Ecto neural progenitor cell (in vitro differentiated cells): ENCODE results near the gene TMEM178A.
"Not testable (repeated sequence)": the region's sequence is repeated elsewhere in the genome, so short reads cannot be mapped to it uniquely, and the experiment has no call there.

Source experiments
- DNase-seq: peaks from one replicate; pipeline ENCODE4 v3.0.0-alpha.2; 2018; ENCODE audit warnings: low spot score

TMEM178A gene

DNA sequence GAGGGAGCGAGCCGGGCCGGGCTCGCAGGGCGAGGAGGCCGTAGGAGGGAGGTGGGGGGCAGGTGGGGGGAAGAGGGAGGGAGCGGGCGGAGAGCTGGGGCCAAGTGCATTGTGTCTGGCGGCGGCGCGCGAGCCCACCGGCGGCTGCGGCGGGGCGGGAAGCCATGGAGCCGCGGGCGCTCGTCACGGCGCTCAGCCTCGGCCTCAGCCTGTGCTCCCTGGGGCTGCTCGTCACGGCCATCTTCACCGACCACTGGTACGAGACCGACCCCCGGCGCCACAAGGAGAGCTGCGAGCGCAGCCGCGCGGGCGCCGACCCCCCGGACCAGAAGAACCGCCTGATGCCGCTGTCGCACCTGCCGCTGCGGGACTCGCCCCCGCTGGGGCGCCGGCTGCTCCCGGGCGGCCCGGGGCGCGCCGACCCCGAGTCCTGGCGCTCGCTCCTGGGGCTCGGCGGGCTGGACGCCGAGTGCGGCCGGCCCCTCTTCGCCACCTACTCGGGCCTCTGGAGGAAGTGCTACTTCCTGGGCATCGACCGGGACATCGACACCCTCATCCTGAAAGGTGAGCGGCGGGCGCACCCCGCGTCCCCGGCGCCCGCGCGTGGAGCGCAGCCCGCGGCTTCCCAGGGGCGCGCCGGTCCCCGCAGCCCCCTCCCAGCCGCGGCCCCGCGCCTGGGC lies at the start of gene TMEM178A:
TMEM178A (plus strand) TSS at position 107 of the 680 bp plus-strand sequence; CDS start at position 165, 58 bp downstream.
- peak; percentile 66 for DNase-seq

GRCh38 chr2:39618236-39618635 lies 47.5 kb upstream of the TMEM178A start:
- no peak for DNase-seq

DNA sequence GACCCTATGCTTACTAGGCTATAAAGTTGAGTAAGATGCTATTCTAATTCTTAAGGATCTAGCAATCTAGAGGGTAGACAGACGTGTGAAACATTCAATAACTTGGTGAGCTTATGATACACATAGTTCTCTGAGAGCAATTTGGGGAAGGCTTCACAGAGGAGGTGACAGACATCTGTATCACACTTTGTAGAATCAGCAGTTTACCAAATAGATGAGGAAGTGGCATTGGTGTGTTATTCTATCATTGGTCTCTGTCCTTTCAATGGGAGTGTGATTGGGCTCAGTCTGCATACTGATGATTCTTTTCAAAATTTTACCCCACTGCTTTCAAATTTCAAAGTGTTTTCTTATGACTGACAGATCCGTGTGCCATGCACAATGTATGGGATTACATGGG lies 47.0 kb upstream of the TMEM178A start:
- DNase-seq = no peak

DNA sequence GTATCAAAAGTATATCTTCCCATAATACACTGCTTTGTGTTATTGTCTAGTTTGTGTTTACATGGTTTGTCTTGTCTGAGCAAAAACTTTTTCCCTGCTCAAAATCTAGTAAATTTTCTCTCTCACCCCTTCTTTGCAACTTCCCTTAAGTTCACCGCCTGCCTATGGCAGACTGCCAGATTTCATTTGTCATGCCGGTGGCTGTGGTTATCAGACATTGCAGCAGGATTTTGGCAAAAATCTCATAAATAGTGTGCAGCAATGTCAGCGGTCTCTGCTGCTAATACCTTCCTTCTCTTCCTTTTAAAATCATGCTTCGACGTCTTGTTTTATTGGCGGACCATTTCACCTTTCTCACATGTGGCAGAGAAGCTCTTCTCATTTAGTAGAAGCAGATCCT lies 45.6 kb upstream of the TMEM178A start:
- no peak for DNase-seq

GRCh38 chr2:39621596-39621995 lies 44.1 kb upstream of the TMEM178A start:
- DNase-seq = no peak

GRCh38 chr2:39622860-39623259 lies 42.9 kb upstream of the TMEM178A start:
- DNase-seq = no peak

DNA sequence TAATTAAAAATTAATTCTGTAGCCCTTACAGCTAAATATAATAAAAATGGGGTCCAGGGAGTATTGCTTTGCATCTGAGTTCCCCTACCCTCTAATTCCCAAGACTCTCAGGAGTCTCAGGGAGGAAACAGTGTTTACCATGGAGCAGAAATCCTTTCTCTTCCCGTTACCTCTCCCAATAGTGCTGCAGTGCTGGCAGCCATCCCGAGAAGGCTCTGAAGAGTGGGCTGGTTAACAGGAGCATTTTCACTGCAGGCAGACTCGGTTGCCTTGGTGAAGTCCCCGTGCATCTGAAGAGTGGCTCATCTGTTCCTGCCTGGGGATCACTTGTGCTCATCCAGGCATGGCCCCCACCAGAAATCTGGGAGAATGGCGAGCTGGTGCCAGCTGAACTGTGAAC lies 41.8 kb upstream of the TMEM178A start:
- no peak for DNase-seq

DNA sequence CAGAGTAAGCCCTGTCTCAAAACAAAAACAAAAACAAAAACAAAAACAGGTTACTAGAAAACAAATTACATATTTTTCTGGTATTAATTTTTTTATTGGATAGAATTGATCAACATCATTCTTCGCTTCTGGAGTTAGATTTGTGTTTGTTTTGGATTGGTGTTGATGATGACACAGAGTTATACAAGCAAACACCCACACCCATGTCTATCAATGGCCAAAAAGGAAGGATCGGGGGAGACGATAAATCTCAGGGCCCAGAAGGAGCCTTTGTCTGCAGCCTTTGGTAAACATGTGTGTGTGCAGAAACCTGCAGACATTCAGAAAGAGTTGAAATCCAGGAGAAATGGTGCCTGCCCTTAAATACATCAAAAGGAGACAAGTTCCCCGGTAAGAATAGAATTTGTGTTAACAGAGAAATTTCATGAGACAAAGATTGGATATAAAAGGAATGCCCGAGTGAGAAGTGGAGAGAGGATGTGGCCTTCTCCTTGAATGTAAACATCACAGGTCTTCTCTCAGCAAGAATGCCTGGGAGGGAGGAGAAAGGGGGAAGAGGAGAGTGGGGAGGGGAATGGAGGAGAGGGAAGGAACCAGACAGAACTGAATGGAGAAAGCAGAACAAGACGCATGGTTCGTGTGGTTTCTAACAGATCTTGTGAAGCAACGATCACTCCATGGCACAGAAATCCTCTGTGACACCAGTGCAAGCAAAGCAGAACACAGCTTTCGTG lies 40.4 kb upstream of the TMEM178A start:
- DNase-seq = no peak

DNA sequence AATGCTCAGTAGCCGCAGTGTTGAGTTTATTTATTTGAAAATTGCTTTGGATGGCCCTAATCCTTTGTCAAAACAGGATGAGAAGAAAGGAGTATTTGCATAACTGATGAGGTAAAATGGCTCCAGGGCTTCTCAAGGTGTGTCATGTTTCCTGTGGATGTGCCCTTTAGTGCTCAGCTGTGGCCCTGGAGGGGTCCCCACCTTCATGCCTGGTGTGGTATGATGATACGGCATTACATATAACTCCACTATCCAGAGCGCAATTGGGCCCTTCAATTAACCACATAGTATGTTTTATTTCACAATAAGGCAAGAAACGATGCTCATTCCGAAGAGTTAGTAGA lies 39.8 kb upstream of the TMEM178A start:
- DNase-seq = no peak

GRCh38 chr2:39628346-39628745 lies 37.4 kb upstream of the TMEM178A start:
- DNase-seq = not testable (repeated sequence)

DNA sequence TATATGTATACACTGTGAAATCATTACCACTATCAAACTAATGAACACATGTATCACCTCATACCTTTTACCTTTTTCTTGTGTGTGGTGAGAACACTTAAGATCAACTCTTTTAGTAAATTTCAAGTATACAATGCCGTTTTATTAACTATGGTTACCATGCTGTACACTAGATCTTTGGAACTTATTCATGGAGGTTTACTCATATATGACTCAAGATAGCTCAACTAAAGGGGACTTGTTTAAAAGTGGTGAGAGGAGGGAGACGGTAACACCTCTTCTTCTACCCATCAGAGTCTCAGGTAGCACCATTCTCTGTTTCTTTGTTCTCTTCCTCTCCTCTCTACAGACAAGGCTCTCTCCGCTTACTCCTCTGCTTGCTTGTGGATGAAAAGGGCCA lies 36.1 kb upstream of the TMEM178A start:
- no peak for DNase-seq

DNA sequence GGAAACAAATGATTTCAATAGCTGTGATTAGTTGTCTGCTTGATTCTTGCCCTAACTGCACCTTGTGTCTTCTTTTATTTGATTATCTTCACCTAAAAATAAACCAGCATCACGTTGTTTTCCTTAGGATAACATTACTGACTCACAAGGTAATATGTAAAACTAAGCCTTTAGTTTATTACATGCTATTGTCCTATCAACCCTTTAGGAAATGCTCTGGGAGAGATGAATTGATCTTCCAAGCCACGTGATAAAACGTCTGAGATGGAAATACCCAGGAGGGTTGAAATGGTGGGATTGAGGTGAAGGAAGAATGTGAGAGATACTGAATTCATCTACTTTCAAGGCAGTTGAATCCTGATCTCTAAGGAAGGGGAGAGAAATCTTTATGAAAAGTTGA lies 34.5 kb upstream of the TMEM178A start:
- DNase-seq = no peak

- DNase-seq = no peak
These were observed 34.0 kb upstream of the TMEM178A start for GRCh38 chr2:39631718-39632117.

DNA sequence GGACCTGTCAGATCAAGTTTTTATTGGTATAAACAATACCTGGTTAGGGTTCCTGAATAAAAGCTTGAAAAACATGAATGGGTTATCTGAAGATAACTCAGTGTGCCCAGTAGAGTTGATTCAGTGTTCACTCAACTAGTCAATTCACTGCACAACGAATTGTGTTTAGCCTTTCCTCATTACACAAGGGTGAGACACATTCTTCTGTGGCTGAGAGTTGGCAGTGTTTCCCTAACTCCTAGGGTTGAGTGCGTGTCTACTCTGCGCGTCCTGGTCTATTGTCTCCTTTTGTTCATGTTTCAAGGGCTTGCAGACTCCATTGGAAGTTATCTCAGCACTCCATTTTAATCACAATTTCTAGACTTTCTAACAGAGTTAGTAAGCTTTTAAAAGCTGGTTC lies 32.8 kb upstream of the TMEM178A start:
- no peak for DNase-seq

DNA sequence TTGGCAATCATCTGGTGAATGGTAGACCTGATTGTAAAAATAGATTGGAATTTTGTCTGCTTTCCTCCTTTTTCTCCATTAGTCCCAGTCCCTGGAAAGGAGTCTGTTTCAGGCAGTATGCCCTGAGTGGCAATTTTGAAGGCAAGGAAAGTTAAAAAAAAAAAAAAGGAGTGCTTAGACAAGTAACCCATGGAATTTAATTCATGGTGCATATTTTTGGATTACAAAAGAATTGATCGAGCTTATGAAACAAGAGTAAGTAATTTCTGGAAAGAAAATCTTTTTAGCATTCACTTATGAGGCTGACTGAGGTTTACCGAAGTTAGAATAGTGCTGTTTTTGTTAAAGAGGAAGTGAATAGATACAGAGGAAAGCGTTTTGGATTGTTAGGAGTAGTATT lies 29.4 kb upstream of the TMEM178A start:
- DNase-seq = no peak

DNA sequence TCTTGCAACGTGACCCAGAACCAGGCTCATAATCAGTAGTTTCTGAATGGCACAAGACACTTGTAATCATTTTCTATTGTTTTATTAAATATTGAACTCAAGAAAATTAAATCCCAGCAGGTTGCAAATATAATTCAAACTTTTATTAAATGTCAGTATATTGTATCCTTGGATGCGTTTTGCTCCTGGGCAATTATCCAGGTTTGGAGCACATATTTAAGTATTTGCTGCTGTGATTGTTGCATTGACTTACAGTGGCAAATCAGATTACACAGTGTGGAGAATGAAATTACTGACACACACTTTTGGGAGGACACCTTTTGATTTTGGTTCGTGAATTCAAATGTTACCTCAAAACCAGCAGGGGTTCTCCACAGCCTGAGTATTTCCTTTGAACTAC lies 27.1 kb upstream of the TMEM178A start:
- DNase-seq = no peak

- DNase-seq = no peak
These were observed 25.6 kb upstream of the TMEM178A start for GRCh38 chr2:39640107-39640506.

- no peak for DNase-seq
These were observed 25.0 kb upstream of the TMEM178A start for GRCh38 chr2:39640681-39641080.

DNA sequence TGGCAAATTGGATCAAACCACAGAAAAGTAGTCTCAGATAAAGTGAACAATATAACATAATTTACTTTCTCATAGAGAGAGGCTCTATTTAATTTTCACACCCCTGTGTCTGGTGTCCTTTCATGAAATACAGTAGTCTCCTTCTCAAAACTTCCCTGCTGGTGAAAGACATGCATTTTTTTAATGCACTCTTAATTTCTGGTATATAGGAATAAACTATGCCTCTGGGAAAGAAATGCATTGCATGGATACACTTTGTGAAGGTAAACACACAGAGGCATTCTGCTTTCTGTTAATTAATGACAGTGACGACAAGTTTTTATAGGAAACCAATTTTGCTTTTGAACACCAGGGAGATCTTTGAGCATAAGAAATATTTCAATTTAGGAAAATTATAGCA lies 24.1 kb upstream of the TMEM178A start:
- DNase-seq = no peak

GRCh38 chr2:39642051-39642718 lies 23.5 kb upstream of the TMEM178A start:
- no peak for DNase-seq

DNA sequence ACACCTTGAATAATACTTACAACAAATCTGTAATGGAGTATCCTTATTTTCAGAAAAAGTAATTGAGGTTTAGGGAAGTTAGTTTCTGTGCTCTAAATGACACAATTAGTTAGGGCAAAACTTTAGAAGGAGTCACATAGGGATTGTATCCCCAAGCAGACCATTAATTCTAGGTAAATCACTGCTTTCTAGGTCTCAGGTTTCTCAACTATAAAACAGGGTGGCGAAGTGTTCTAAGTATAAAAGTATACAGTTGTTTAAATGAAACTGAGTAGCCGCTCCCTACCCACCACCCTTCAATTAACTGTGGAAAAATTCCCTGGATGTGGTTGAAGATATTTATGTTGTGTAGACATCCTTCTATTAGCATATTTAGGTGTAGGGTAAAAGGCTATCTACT lies 19.9 kb upstream of the TMEM178A start:
- DNase-seq = no peak

- no peak for DNase-seq
These were observed 19.4 kb upstream of the TMEM178A start for GRCh38 chr2:39646267-39646666.

- no peak for DNase-seq
These were observed 18.5 kb upstream of the TMEM178A start for GRCh38 chr2:39647104-39647765.
